RPMI7951 (cell line): Measurements from ENCODE around the gene GALNTL6. TPM values are rescaled to one million over a fixed set of nuclear protein-coding genes. Genes with fewer than 3 reads are reported as not detected.

ENCODE experiments used
- DNase-seq: peaks from one replicate; pipeline ENCODE4 v3.0.0-alpha.2; 2012; ENCODE audit warnings: low read depth
- total RNA-seq: library from RNA; depleted of rRNA; stranded (reverse); fragments of >200 nt; shearing (Covaris generic); gene quantifications from 2 replicates; pipeline ENCODE4 v1.2.3, GENCODE V29; 2014

The GALNTL6 gene
- total RNA-seq, 1 experiment from 2014 or later, result not detected

DNA sequence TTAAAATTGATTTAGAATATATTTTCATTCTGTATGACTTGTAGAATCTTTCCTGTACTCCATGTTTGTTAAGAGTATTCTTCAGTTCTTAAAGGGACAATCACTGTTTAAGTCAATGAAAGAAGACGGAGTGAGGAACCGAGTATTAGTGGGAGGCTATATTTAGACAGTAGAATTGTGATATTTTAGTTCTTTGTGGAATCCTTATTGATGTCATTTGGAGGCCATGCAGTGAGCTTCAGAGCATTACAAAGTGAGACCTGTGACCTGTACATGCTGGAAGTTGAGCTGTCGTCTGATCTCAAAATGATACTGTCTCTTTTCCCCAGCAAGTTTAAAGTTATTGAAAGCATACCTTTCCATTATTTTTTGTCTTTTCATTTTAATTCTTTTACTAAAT, 394.7 kb downstream of the GALNTL6 start:
- no peak for DNase-seq

DNA sequence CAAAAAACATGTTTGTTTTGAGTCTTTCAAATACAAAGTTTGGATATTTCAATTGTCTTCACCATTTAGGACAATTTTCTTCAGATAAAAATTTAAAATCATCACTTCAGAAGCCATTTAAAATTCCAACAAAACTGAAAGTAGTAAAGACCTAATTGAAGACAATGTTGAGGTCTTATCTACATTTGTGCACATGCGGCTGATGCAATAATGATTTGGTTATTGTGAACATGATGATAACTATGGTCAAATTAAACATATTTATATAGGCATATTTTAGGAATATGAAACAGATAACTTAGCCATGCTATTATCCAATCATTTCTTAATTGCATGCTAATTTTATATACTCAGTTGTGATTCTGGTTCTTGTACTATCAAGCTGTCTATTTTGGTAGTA, 407.5 kb downstream of the GALNTL6 start:
- no peak for DNase-seq

DNA sequence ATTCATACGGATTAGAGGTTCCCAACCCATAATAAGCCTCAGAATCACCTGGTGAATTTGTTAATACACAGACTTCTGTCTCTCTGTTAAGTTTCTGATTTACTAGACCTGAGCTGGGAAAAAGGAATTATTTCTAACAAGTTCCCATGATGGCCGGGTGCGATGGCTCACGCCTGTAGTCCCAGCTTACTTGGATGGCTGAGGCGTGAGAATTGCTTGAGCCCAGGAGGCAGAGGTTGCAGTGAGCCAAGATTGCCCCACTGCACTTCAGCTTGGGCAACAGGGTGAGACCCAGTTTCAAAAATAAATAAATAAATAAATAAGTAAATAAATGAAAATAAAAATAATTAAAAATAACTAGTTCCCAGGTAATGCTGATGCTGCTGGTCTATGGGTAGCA, 412.3 kb downstream of the GALNTL6 start:
- DNase-seq, result no peak

DNA sequence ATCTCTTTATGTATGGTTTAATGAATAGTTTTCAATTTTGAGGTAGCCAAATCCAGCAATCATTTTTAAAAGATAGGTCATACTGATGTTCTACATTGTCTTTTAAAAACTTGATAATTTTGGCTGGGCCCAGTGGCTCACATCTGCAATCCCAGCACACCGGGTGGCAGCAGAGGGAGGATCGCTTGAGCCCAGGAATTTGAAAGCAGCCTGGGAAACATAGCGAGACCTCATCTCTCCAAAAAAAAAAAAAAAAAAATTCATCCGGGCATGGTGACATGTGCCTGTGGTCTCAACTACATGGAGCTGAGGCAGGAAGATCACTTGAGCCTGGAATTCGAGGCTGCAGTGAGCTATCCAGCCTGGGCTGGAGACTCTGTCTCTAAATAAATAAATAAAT, 419.8 kb downstream of the GALNTL6 start:
- DNase-seq, result no peak

DNA sequence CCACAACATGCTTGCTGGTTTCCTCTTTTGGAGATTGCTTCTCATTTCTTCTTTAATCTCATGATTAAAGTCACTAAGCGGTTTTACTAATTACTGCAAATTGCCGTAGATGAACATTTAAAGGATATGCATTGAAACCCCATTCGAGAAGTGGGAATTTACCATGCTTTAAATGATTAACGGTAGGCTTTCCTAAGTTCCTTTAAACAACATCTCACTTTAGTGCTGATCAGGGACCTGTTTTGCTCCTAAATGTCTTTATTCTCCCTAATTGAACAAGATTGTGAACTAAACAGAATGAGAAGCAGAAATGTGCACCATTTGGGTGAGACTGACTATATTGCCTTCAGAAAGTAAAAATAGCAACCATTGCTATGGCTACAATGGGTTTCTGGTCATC, 430.3 kb downstream of the GALNTL6 start:
- DNase-seq, result no peak

DNA sequence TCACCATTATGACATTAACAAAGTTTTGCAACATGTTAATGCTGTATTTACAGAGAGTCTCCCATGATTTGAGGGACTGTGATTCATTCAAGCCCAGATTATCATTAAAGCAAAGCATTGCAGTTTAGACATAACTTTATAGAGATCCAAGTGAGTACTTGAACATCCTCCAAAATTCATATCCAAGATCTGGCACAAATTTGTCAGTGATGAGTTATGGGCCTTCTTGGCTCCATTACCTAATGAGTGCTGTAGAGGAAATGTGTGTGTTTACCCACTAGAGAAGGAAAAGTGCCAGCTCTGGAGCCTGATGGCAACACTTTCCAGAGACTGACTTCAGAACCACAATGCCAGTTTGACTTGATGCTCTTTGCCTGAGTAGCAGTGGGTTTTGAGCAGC, 432.3 kb downstream of the GALNTL6 start:
- DNase-seq, result no peak

DNA sequence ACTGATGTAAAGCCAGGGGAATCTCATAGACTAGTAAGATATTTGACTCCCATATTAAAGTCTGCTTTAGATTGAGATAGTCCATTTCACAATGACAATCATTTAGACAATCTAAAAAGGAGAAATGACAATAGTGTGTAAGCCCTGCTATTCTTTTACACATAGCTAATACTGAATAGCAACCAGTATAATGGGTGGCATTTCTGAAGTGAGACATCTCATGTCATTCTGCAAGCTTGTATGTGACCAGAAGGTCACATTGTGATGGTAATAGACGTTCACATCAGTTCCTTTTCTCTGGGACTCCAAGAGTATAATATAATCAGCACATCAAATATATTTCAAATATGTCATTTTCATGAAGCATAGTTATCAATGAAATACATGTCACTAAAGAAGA, 440.2 kb downstream of the GALNTL6 start:
- DNase-seq, result no peak

DNA sequence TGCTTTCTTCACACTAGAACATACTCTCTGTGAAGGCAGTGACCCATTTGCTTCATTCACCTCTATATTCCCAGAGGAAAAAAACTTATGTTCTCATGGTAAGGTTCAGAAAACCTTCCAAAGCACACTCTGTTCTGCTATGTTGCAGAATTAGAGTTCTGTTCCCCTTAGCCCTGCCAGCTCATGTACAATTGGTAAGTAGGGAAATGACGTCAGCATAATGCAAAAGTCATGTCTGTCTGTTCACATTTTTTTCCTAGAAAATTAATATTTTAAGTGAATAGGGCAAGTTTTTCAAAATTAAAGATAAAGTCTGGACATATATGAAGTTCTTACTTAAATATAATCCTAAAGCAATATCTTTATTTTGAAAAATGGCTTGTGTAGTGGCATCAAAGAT, 443.6 kb downstream of the GALNTL6 start:
- no peak for DNase-seq

DNA sequence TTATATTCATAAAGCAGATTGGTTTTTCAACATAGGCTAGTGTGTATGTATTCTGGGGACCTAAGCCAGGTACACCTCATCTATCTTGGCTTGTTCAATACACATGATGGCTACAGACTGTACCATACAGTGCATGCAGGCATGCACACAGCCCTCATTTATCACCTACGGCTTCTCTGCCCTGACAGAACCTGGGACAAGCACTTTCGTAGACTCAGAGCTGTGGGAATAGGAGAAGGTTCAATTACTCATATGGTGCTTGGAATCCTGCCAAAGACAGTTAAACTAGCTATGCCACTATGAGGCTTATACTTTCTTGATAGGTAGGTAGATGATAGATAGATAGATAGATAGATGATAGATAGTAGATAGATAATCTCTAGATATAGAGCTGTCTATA, 457.2 kb downstream of the GALNTL6 start:
- no peak for DNase-seq

DNA sequence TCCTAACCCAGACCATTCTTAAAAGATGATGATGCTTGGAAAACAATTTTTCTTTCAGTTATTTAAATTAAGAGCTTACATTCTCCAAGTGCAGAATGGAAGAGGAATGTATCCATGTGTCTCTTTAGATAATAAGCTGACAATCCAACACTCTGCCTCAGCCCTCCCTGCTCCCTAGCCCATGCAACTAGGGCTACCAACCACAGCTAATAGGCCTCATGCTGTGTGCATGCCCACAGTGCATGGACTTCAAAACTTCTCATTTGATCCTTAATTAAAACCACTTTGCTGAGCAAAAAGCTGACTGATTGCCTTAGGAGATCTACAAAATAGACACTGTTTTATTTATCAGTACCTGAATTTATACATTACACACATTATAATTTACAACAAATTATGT, 473.9 kb downstream of the GALNTL6 start:
- DNase-seq, result no peak

DNA sequence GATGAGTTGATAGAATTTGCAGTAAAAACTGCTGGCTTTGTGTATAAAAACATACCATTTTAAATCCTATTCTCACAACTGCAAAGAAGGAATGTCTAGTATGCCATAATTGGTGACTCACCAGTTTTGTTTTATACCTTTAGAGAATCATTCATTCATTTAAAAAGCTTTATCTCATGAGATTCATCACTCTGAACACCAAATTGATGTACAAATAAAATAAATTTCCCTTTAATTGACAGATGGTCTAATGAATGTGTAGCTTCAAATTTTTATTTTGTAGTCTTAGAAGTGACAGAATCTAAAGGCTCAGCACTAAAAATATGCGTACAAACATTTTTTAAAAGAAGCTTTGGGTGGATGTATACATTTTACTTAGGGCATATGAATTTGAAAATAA, 492.5 kb downstream of the GALNTL6 start:
- no peak for DNase-seq

DNA sequence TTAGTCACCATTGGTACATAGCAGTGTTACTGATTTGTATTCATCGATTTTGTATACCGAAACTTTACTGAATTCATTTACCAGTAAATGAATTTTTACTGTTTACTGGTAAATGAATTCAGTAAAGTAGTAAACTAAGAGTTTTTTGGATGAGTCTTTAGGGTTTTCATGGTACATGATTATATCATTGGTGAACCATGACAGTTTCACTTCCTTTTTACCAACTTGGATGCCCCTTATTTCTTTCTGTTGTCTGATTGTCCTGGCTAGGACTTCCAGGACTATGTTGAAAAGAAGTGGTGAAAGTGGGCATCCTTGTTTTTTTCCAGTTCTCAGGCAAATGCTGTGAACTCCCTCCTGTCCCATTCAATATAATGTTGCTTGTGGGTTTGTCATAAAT, 494.9 kb downstream of the GALNTL6 start:
- DNase-seq, result no peak

DNA sequence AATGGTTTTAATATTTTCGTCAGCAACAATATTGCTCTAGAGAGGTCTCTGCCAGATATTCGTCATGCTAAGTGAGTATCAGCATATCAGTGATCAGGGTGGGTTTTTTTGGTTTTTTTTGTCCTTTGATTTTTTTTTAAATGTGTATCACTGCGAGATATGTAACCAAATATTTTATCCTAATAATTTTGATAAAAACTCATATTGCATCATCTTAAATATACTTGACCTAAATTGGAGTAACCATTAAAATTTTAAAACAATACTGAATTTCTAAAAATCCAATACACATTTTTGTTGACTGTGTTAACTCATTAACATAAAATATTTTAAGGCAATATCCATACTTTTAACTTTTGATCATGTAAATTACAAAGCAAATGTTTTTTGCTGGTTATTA, 498.5 kb downstream of the GALNTL6 start:
- no peak for DNase-seq

DNA sequence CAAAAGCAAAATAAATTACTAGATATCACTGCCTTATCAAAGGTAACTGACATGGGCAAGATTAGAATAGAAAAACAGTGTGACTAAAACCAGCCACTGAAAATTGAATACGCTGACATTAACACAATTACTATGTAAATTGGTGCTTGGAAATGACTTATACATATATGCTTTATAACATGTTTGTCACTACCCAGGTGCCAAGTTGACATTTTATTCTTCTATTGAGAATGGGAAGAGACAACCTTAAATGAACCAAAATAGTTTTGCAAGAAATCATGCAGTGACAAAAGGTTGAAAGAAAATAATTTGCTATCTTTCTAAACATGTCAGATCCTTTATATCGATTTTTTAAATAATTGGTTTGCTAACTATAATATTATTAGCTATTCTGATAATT, 510.1 kb downstream of the GALNTL6 start:
- no peak for DNase-seq

DNA sequence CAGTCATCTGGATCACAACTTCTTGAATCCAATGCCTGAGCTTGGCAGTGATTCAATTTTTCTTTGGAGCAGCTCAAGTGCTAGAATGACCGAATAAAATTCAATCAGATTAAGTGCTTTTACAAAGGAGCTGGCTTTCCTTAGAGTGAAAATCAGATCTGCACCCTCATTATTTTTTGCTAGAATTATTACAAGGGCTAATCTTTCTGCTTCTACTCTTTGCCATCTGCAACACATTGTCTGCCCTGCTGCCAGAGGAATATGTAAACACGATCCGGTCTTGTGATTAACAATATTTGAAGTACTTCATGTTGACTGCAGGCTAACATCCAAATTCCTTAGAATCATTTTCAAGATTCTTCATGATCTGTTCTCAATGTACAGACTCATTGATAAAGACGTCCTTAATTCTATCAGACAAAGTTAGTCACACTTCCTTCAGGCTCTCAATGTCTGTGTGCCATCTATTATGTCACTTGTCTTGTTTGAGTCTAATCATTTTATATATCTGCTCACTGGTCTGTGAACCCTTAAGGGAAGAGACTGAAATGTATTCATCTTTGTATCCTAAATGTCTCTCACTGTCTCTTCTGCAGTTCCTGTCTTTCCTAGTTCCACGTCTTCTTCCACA, 531.2 kb downstream of the GALNTL6 start:
- no peak for DNase-seq

DNA sequence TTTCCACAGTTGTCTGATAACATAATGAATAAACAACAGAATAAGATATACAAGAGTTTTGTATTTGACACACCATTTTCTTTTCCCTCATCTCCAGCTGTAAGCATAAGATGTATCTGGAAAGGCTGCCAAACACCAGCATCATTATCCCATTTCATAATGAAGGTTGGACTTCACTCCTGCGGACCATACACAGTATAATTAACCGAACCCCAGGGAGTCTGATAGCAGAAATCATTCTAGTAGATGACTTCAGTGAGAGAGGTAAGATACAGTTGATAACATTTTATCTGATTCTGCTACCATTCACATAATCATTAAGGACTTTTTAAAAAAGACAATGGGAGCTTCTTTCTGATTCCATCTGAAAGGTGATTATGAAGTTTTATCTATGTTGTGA, 535.2 kb downstream of the GALNTL6 start:
- no peak for DNase-seq

DNA sequence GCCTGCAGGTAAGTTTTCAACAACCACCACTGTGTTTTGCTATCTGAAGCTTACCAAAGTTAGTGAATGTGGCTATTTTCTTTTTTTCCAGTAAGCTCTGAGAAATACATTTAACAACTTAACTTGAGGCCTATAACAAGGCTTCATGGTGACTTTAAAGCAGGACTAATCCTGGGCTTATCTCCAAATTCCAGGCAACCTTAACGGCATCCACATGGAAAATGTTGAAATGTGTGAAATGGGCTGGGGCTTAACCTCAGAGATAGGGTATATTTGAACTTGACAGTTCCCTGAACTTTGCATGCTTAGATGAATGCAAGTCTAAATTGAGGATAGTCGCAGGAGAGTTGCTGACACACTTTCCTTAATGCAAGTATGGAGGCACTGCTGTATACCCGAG, 539.2 kb downstream of the GALNTL6 start:
- no peak for DNase-seq

DNA sequence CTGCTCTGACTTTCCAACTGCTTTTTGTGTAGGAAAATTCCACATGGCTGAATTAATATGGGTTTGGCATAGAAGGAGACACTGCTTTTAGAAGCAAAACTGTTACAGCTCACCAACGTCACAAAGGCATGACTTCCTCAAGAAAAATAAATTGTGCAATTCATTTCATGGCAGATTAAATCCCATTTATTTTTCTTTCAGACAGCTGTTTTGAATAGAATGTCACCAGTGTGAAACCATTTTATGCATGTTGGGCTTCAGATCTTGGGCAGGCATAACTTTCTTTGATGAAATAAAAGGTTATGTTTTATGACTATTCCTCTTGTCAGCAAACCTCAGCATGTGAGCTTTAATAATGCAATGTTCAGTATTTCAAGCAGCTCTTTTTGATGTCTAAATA, 542.8 kb downstream of the GALNTL6 start:
- no peak for DNase-seq

DNA sequence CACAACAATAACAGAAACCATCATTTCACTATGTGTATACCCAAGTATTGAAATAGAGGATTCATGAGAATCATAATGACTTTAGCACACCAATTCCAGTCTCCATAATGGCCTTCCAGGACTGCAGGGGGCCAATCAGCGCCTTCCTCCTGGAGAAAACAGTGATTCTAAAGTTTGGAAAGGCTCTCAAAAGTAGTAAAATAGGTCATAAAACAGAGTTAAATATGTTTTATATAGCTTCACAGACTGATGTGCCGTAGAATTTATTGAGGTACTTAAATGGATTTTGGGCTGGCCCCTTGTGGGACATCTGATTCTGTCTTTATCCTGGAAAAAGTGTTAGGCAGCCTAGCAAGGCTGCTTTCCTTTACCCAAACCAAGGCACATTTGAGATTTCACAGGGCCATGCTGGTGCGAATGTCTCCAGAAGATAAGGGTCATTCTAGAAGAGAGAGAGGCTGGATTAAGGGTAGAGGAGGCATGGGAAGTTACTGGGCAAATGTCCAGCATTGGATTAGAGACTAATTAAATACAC, 543.9 kb downstream of the GALNTL6 start:
- DNase-seq, result no peak

DNA sequence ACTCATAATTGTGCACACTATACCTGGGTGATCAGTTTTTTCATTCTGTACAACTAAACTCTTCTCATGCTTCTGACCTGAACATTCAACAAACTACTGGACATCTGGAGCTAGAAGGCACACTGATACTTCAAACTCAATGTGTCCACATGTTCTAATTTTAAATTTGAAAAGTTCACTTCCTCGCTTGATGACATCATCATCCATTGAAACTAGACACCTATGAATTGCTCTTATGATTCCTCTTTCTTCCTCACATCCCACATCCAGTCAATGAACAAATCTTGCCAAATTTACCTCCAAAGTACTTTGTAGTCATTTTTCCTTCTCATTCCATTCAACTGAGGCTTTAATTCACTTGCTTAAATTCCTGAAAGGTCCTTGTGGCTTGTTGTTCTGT, 549.4 kb downstream of the GALNTL6 start:
- DNase-seq, result no peak

DNA sequence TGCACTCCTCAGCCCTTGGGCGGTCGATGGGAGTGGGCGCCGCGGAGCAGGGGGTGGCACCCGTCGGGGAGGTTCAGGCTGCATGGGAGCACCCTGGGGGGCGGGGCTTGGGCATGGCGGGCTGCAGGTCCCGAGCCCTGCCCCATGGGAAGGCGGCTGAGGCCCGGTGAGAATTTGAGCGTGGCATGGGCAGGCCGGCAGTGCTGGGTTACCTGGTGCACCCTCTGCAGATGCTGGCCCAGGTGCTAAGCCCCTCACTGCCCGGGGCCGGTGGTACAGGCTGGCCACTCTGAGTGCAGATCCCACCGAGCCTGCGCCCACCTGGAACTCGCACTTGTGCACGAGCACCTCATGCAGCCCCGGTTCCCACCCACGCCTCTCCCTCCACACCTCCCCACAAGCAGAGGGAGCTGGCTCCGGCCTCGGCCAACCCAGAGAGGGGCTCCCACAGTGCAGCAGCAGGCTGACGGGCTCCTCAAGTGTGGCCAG, 556.3 kb downstream of the GALNTL6 start:
- DNase-seq, result no peak

DNA sequence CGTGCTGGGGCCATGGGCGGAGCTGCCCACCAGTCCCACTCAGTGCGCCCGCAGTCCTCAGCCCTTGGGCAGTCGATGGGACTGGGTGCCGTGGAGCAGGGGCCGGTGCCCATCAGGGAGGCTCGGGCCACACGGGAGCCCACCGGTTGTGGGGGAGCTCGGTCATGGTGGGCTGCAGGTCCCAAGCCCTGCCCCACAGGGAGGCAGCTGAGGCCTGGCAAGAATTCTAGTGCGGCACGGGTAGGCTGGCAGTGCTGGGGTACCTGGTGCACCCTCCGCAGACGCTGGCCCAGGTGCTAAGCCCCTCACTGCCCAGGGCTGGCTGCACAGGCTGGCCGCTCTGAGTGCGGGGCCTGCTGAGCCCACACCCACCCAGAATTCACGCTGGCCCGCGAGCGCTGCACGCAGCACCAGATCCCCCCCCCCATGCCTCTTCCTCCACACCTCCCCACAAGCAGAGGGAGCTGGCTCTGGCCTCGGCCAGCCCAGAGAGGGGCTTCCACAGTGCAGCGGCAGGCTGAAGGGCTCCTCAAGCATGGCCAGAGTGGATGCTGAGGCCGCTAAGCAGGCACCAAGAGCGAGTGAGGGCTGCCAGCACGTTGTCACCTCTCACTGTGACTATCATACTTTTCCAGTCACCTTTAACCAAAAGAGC, 564.4 kb downstream of the GALNTL6 start:
- DNase-seq, result no peak

DNA sequence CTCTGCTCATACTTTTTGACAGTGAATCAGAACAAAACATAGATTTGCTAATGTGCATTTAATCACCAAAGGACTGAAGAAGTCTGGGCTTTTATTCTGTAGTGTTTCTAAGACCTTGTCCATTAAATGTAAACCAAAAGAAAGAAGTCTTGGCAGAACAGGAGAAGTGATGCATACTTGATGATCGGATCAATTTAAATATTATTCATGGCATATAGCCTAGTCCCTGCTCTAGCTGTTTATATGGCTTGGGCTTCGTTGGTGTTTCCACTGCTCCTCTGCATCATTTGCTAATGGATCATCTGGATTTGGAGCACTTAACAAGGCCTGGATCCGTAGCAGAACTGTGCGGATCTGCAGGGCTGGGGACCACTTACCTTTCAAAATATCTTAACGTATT, 566.6 kb downstream of the GALNTL6 start:
- no peak for DNase-seq

DNA sequence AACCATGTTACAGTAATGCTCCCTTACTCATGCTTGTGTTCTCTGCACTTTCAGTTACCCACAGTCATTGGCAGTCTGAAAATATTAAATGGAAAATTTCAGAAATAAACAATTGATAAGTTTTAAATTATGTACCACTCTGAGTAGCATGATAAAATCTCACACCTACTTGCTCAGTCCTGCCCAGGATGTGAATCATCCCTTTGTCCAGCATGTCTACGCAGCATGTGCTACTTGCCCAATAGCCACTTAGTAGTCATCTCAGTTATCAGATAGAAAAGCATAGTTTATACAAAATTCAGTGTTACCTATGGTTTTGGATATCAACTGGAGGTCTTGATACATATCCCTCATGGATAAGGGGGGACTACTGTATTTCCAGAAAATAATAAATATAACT, 577.1 kb downstream of the GALNTL6 start:
- DNase-seq, result no peak
